ENCODE results near the gene ADO.

DNA sequence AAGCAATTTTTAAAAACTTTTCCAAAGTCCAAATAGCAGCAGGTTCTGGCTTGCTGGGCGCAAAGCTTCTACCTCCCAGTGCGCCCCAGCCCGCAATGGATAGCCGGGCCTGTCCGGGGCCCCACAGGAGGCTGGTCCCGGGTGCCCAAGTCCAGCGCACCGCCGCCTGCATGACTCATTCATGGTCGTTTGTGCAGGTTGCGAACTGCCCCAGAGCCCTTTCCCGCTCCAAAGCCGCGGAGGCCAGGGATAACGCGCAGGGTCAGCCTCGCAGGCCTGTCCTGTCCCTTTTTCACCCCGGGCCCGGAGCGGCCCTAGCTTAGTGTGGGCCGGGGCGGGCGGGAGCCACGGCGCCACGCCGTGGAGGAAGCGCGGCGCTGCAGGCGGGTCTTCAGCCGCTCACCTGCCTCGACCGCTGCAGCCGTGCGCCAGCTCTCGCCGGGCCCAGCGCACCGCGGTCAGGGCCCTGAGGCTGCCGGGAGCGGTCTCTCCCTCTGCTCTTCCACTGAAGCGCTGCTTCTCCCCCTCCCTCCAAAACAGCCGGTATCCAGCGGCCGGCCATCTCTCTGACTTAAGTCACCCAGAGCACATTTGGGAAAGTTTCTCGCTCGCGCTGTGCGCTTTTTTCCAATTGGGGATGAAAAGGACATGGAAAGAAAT is 13.4 kb downstream of the ADO start:
- no peak for TF ChIP-seq EZH2 (IDR thresholded peaks at IDR 0.05)
- TF ChIP-seq POLR2AphosphoS5 (IDR thresholded peaks at IDR 0.05; ENCODE audit: borderline replicate concordance, low read depth, low read length), result no peak
- TF ChIP-seq FOXP2 (optimal IDR thresholded peaks at IDR 0.05; ENCODE audit: control extremely low read depth, extremely low read length, insufficient read depth), result no peak
